SK-N-SH treated with all-trans-retinoic acid at 6 μM for 48 hours (cell line): ENCODE data around the gene RFX3.

Experiments used
- ATAC-seq: fragments of 200-7000 bp; cut with Tn5 transposase; 3 replicates; pipeline ENCODE4 v1.9.1; 2020; ENCODE audit warnings: mild to moderate bottlenecking, moderate library complexity
- ARNTL ChIP-seq: fragments of 450-650 bp; formaldehyde crosslinking; IDR thresholded peaks from 2 replicates; pipeline ENCODE4 v1.5.0; 2020; ENCODE audit warnings: low read depth, mild to moderate bottlenecking, moderate library complexity, borderline replicate concordance
- BACH2 ChIP-seq: fragments of 250-450 bp; sonication (Bioruptor Pico); IDR thresholded peaks from 2 replicates; pipeline ENCODE4 v1.9.0; 2021; ENCODE audit warnings: mild to moderate bottlenecking, borderline replicate concordance
- CREB5 ChIP-seq: fragments of 250-450 bp; sonication (Bioruptor Pico); IDR thresholded peaks from 2 replicates; pipeline ENCODE4 v1.5.1; 2020; ENCODE audit warnings: low read depth, mild to moderate bottlenecking, moderate library complexity
- ESRRG ChIP-seq: fragments of 250-450 bp; sonication (Bioruptor Pico); IDR thresholded peaks from 2 replicates; pipeline ENCODE4 v1.6.1; 2021; ENCODE audit warnings: mild to moderate bottlenecking
- GLIS3 ChIP-seq: fragments of 250-450 bp; sonication (Bioruptor Pico); IDR thresholded peaks from 2 replicates; pipeline ENCODE4 v1.5.0; 2020; ENCODE audit warnings: mild to moderate bottlenecking, moderate library complexity
- OSR1 ChIP-seq: fragments of 250-450 bp; sonication (Bioruptor Pico); IDR thresholded peaks from 2 replicates; pipeline ENCODE4 v1.8.0; 2022; ENCODE audit warnings: moderate library complexity, mild to moderate bottlenecking, inconsistent platforms
- PATZ1 ChIP-seq: fragments of 250-450 bp; sonication (Bioruptor Pico); IDR thresholded peaks from 2 replicates; pipeline ENCODE4 v1.8.0; 2020; ENCODE audit warnings: mild to moderate bottlenecking, moderate library complexity, borderline replicate concordance
- POU6F1 ChIP-seq: fragments of 250-450 bp; sonication (Bioruptor Pico); IDR thresholded peaks from 2 replicates; pipeline ENCODE4 v1.8.0; 2021; ENCODE audit warnings: low read depth, mild to moderate bottlenecking, moderate library complexity, borderline replicate concordance
- RARB ChIP-seq: fragments of 250-450 bp; sonication (Bioruptor Pico); IDR thresholded peaks from 2 replicates; pipeline ENCODE4 v1.8.0; 2021; ENCODE audit warnings: mild to moderate bottlenecking, moderate library complexity
- SNAI2 ChIP-seq: fragments of 250-450 bp; sonication (Bioruptor Pico); IDR thresholded peaks from 2 replicates; pipeline ENCODE4 v1.5.0; 2020; ENCODE audit warnings: mild to moderate bottlenecking, moderate library complexity
- TOX ChIP-seq: fragments of 250-450 bp; sonication (Bioruptor Pico); IDR thresholded peaks from 2 replicates; pipeline ENCODE4 v1.8.0; 2021; ENCODE audit warnings: mild to moderate bottlenecking, moderate library complexity, borderline replicate concordance
- TSHZ2 ChIP-seq: fragments of 250-450 bp; sonication (Bioruptor Pico); IDR thresholded peaks from 2 replicates; pipeline ENCODE4 v1.5.0; 2020; ENCODE audit warnings: mild to moderate bottlenecking, moderate library complexity
- ZC3H10 ChIP-seq: fragments of 250-450 bp; sonication (Bioruptor Pico); IDR thresholded peaks from 2 replicates; pipeline ENCODE4 v1.5.1; 2021; ENCODE audit warnings: mild to moderate bottlenecking, moderate library complexity
- ZFP3 ChIP-seq: fragments of 250-450 bp; sonication (Bioruptor Pico); IDR thresholded peaks from 2 replicates; pipeline ENCODE4 v1.5.0; 2020; ENCODE audit warnings: mild to moderate bottlenecking, moderate library complexity
- ZFP30 ChIP-seq: fragments of 450-650 bp; formaldehyde crosslinking; IDR thresholded peaks from 2 replicates; pipeline ENCODE4 v1.5.0; 2022; ENCODE audit warnings: mild to moderate bottlenecking, moderate library complexity
- ZNF565 ChIP-seq: fragments of 450-650 bp; formaldehyde crosslinking; conservative IDR thresholded peaks from 2 replicates; pipeline ENCODE4 v1.5.0; 2020; ENCODE audit warnings: low read depth, mild to moderate bottlenecking, moderate library complexity
- ZNF70 ChIP-seq: fragments of 450-650 bp; formaldehyde crosslinking; IDR thresholded peaks from 2 replicates; pipeline ENCODE4 v1.5.0; 2020; ENCODE audit warnings: mild to moderate bottlenecking, moderate library complexity
- ZNF8 ChIP-seq: fragments of 450-650 bp; formaldehyde crosslinking; IDR thresholded peaks from 2 replicates; pipeline ENCODE4 v1.5.0; 2020; ENCODE audit warnings: mild to moderate bottlenecking, moderate library complexity

The RFX3 gene

GRCh38 chr9:3397766-3398165 lies 128.0 kb downstream of the RFX3 start (continued):
- TF ChIP-seq ZFP30 (CRISPR knock-in tag) (no peak), ZFP3 (CRISPR knock-in tag) (no peak), ZC3H10 (no peak), SNAI2 (CRISPR knock-in tag) (no peak), GLIS3 (CRISPR knock-in tag) (no peak), TOX (CRISPR knock-in tag) (no peak)

GRCh38 chr9:3391414-3391813 lies 134.4 kb downstream of the RFX3 start:
- ATAC-seq: no peak
- TF ChIP-seq TSHZ2 (CRISPR knock-in tag) (no peak), BACH2 (CRISPR knock-in tag) (no peak), ZFP3 (CRISPR knock-in tag) (no peak), PATZ1 (CRISPR knock-in tag) (no peak), ZC3H10 (no peak), ZFP30 (CRISPR knock-in tag) (no peak), ZNF565 (CRISPR knock-in tag) (no peak)

GRCh38 chr9:3386753-3387152 lies 139.0 kb downstream of the RFX3 start:
- TF ChIP-seq TSHZ2 (CRISPR knock-in tag): no peak
- TF ChIP-seq RARB: no peak
- TF ChIP-seq ZNF70 (CRISPR knock-in tag): no peak
- no peak for TF ChIP-seq GLIS3 (CRISPR knock-in tag)
- TF ChIP-seq ZFP30 (CRISPR knock-in tag): no peak
- no peak for TF ChIP-seq POU6F1 (CRISPR knock-in tag)
- TF ChIP-seq ARNTL: no peak
- TF ChIP-seq ZNF8 (CRISPR knock-in tag): no peak
- no peak for TF ChIP-seq TOX (CRISPR knock-in tag)
- TF ChIP-seq ESRRG (CRISPR knock-in tag): no peak
- no peak for TF ChIP-seq OSR1 (CRISPR knock-in tag)
- no peak for TF ChIP-seq ZFP3 (CRISPR knock-in tag)
- TF ChIP-seq CREB5 (CRISPR knock-in tag): no peak
- TF ChIP-seq BACH2 (CRISPR knock-in tag): no peak
- no peak for TF ChIP-seq ZNF565 (CRISPR knock-in tag)
- no peak for TF ChIP-seq SNAI2 (CRISPR knock-in tag)

More at GRCh38 chr9:3386753-3387152, 139.0 kb downstream of the RFX3 start:
- ATAC-seq: no peak
